ENCODE data around the gene TOMM40L.
"Not testable (repeated sequence)": the region's sequence is repeated elsewhere in the genome, so short reads cannot be mapped to it uniquely, and the experiment has no call there.

The TOMM40L gene

GRCh38 chr1:161251579-161251978 is 25.7 kb downstream of the TOMM40L start:
- H3K27me3 ChIP-seq (ENCODE audit: control insufficient read depth in 2 of 2, insufficient read depth in 2 of 2, low read length in 2 of 2), result no peaks in the 10 kb centered on the region
- H3K36me3 ChIP-seq (ENCODE audit: control insufficient read depth in 2 of 2, insufficient read depth in 2 of 2, low read length in 2 of 2), result no peaks in the 10 kb centered on the region
- H3K4me1 ChIP-seq (ENCODE audit: control insufficient read depth in 2 of 2, insufficient read depth in 2 of 2, low read length in 2 of 2), result no peaks in the 10 kb centered on the region
- peaks cover 0 to 4% of the 10 kb centered on the region in 2 donors for H3K9me3 ChIP-seq (ENCODE audit: control insufficient read depth in 2 of 2, low read length in 2 of 2)
- no peak overlapping the region for H3K4me3 ChIP-seq (ENCODE audit: low read length in 2 of 2)
- H3K27ac ChIP-seq (ENCODE audit: low read depth in 2 of 2, low read length in 2 of 2), result no peak overlapping the region
- H3K9ac ChIP-seq (ENCODE audit: low read depth in 1 of 2, low read length in 2 of 2), result no peak overlapping the region

DNA sequence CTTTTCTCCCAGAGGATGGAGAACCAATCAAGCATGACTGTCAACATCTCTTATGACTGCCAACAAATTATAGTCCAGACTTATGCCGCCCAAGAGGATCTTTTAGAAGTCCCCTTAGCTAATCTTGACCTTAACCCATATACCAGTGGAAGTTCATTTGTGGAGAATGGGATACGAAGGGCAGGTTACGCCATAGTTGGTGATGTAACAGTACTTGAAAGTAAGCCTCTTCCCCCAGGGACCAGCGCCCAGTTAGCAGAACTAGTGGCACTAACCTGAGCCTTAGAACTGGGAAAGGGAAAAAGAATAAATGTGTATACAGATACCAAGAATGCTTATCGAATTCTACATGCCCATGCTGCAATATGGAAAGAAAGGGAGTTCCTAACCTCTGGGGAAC is 29.4 kb downstream of the TOMM40L start:
- not testable (repeated sequence) for H3K4me3 ChIP-seq (ENCODE audit: low read length in 2 of 2); H3K27ac ChIP-seq (ENCODE audit: low read depth in 2 of 2, low read length in 2 of 2); H3K9me3 ChIP-seq (ENCODE audit: control insufficient read depth in 2 of 2, low read length in 2 of 2); H3K36me3 ChIP-seq (ENCODE audit: control insufficient read depth in 2 of 2, insufficient read depth in 2 of 2, low read length in 2 of 2); H3K9ac ChIP-seq (ENCODE audit: low read depth in 1 of 2, low read length in 2 of 2); H3K4me1 ChIP-seq (ENCODE audit: control insufficient read depth in 2 of 2, insufficient read depth in 2 of 2, low read length in 2 of 2)
- H3K27me3 ChIP-seq (ENCODE audit: control insufficient read depth in 2 of 2, insufficient read depth in 2 of 2, low read length in 2 of 2), result peaks cover 11 to 16% of the 10 kb centered on the region in 2 donors

DNA sequence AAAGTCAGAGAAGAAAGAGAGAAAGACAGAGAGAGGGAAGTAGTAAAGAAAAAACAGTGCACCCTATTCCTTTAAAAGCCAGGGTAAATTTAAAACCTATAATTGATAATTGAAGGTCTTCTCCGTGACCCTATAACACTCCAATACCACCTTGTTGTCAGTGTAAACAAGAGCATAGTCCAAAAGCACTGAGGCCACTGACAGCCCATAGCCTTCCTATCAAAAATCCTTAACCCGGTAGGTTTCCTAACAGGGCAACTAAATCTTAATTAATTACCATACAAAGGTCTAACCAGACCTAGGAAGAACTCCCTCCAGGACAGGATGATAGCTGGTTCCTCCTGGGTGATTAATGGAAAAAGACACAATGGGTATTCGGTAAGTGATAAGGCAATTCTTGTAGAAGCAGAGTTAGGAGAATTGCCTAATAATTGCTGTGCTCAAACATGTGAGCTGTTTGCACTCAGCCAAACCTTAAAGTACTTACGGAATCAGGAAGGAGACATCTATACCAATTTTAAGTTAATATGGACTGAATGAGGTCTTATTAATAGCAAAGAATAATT is 30.2 kb downstream of the TOMM40L start:
- H3K9ac ChIP-seq (ENCODE audit: low read depth in 1 of 2, low read length in 2 of 2); H3K4me3 ChIP-seq (ENCODE audit: low read length in 2 of 2); H3K27ac ChIP-seq (ENCODE audit: low read depth in 2 of 2, low read length in 2 of 2); H3K36me3 ChIP-seq (ENCODE audit: control insufficient read depth in 2 of 2, insufficient read depth in 2 of 2, low read length in 2 of 2); H3K4me1 ChIP-seq (ENCODE audit: control insufficient read depth in 2 of 2, insufficient read depth in 2 of 2, low read length in 2 of 2); H3K9me3 ChIP-seq (ENCODE audit: control insufficient read depth in 2 of 2, low read length in 2 of 2): not testable (repeated sequence)
- H3K27me3 ChIP-seq (ENCODE audit: control insufficient read depth in 2 of 2, insufficient read depth in 2 of 2, low read length in 2 of 2), result peaks cover 16 to 17% of the 10 kb centered on the region in 2 donors

GRCh38 chr1:161257109-161257508 is 31.2 kb downstream of the TOMM40L start:
- not testable (repeated sequence) for H3K4me3 ChIP-seq (ENCODE audit: low read length in 2 of 2); H3K27ac ChIP-seq (ENCODE audit: low read depth in 2 of 2, low read length in 2 of 2); H3K36me3 ChIP-seq (ENCODE audit: control insufficient read depth in 2 of 2, insufficient read depth in 2 of 2, low read length in 2 of 2); H3K4me1 ChIP-seq (ENCODE audit: control insufficient read depth in 2 of 2, insufficient read depth in 2 of 2, low read length in 2 of 2); H3K9ac ChIP-seq (ENCODE audit: low read depth in 1 of 2, low read length in 2 of 2); H3K9me3 ChIP-seq (ENCODE audit: control insufficient read depth in 2 of 2, low read length in 2 of 2)
- H3K27me3 ChIP-seq (ENCODE audit: control insufficient read depth in 2 of 2, insufficient read depth in 2 of 2, low read length in 2 of 2), result peaks cover 21 to 24% of the 10 kb centered on the region in 2 donors

- peak within 1 kb of the TSS in 1 of 2 donors; percentile 16 for H3K27ac ChIP-seq (ENCODE audit: low read depth in 2 of 2, low read length in 2 of 2)
- H3K27me3 ChIP-seq (ENCODE audit: control insufficient read depth in 2 of 2, insufficient read depth in 2 of 2, low read length in 2 of 2), result peaks cover 21 to 24% of the 10 kb centered on the region in 2 donors
- H3K4me1 ChIP-seq (ENCODE audit: control insufficient read depth in 2 of 2, insufficient read depth in 2 of 2, low read length in 2 of 2), result peaks cover 2 to 4% of the 10 kb centered on the region in 2 donors
- no peaks in the 10 kb centered on the region for H3K36me3 ChIP-seq (ENCODE audit: control insufficient read depth in 2 of 2, insufficient read depth in 2 of 2, low read length in 2 of 2)
- H3K9ac ChIP-seq (ENCODE audit: low read depth in 1 of 2, low read length in 2 of 2), result no peak within 1 kb of the TSS
- peak within 1 kb of the TSS; percentile 45 to 65 for H3K4me3 ChIP-seq (ENCODE audit: low read length in 2 of 2)
- no peaks in the 10 kb centered on the region for H3K9me3 ChIP-seq (ENCODE audit: control insufficient read depth in 2 of 2, low read length in 2 of 2)
Observed at GRCh38 chr1:161258439-161259344, 32.8 kb downstream of the TOMM40L start, which contains the start of gene PCP4L1. Gene PCP4L1 (plus strand): TSS chr1:161258745. CDS start chr1:161258975, 230 bp downstream.

- H3K27ac ChIP-seq (ENCODE audit: low read depth in 2 of 2, low read length in 2 of 2), result no peak overlapping the region
- H3K27me3 ChIP-seq (ENCODE audit: control insufficient read depth in 2 of 2, insufficient read depth in 2 of 2, low read length in 2 of 2), result peaks cover 21 to 24% of the 10 kb centered on the region in 2 donors
- peaks cover 2 to 4% of the 10 kb centered on the region in 2 donors for H3K4me1 ChIP-seq (ENCODE audit: control insufficient read depth in 2 of 2, insufficient read depth in 2 of 2, low read length in 2 of 2)
- H3K9me3 ChIP-seq (ENCODE audit: control insufficient read depth in 2 of 2, low read length in 2 of 2), result no peaks in the 10 kb centered on the region
- H3K4me3 ChIP-seq (ENCODE audit: low read length in 2 of 2), result peak overlapping the region in 1 of 2 donors; percentile 45
- H3K36me3 ChIP-seq (ENCODE audit: control insufficient read depth in 2 of 2, insufficient read depth in 2 of 2, low read length in 2 of 2), result no peaks in the 10 kb centered on the region
- no peak overlapping the region for H3K9ac ChIP-seq (ENCODE audit: low read depth in 1 of 2, low read length in 2 of 2)
Observed at GRCh38 chr1:161259345-161259702, 33.5 kb downstream of the TOMM40L start.

DNA sequence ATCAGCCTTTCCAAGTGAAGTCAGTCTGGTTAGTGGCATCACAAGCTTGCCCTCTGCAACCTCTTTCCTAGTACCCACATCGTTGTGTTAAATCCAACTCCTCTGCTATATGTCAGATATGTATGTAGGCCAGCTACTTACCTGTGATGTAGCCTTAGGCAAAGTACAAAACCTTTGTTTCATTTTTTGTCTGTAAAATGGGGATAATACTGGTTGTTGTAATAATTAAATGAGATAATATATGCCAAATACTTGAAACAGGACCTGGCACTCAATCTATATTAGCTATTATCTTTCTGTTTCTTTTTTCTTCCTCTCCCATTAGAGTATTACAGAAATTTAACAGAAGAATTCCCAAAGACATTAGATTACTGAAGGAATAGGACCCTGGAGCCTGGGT is 33.9 kb downstream of the TOMM40L start:
- H3K9ac ChIP-seq (ENCODE audit: low read depth in 1 of 2, low read length in 2 of 2), result no peak overlapping the region
- H3K36me3 ChIP-seq (ENCODE audit: control insufficient read depth in 2 of 2, insufficient read depth in 2 of 2, low read length in 2 of 2), result no peaks in the 10 kb centered on the region
- H3K27ac ChIP-seq (ENCODE audit: low read depth in 2 of 2, low read length in 2 of 2), result no peak overlapping the region
- H3K27me3 ChIP-seq (ENCODE audit: control insufficient read depth in 2 of 2, insufficient read depth in 2 of 2, low read length in 2 of 2), result peaks cover 21 to 24% of the 10 kb centered on the region in 2 donors
- H3K4me1 ChIP-seq (ENCODE audit: control insufficient read depth in 2 of 2, insufficient read depth in 2 of 2, low read length in 2 of 2), result peaks cover 2 to 4% of the 10 kb centered on the region in 2 donors
- H3K4me3 ChIP-seq (ENCODE audit: low read length in 2 of 2), result no peak overlapping the region
- H3K9me3 ChIP-seq (ENCODE audit: control insufficient read depth in 2 of 2, low read length in 2 of 2), result no peaks in the 10 kb centered on the region

DNA sequence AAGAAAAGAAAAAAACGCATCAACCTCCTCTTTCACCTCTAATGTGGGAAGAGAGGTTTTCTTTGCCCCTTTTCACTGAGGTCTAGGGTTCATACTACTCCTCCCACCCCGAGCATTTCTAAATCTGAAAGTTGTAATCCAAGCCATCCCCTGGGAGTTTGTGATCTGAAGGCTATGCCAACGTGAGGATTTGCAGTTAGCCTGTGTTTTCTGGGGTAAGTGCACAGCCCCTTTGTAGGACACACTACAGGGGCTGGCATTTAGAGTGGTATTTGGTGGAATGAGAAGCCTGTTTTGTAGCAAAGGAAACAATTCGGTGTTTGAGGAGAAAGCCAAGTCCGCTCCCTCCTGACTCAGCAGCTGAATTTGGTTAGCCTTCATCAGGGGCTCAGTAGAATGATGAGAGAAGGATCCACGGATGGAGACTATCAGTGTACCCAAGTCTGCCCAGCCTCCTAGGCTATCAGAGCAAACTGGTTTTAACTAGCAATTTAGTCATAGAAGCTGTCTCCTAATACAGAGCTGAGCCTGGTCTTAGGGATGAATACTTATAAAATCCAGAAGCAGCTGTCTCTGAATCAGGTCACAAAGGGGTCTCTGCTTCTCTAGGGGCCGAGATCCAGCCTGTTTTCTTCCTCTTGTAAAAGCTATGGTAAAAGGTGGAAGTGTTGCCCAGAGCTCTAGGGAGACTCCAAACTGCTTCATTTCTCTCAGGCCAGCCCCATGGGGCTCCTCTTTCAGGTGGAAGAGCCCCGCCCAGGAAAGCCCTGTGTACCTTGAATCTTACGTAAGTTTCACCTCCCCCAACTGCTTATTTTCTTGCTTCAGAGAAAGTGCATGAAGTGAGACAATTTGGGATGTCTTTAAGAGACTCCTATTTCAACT is 34.8 kb downstream of the TOMM40L start:
- Histone ChIP-seq H3K27me3 (ENCODE audit: control insufficient read depth in 2 of 2, insufficient read depth in 2 of 2, low read length in 2 of 2) (peaks cover 21 to 24% of the 10 kb centered on the region in 2 donors), H3K4me1 (ENCODE audit: control insufficient read depth in 2 of 2, insufficient read depth in 2 of 2, low read length in 2 of 2) (peaks cover 2 to 4% of the 10 kb centered on the region in 2 donors)

DNA sequence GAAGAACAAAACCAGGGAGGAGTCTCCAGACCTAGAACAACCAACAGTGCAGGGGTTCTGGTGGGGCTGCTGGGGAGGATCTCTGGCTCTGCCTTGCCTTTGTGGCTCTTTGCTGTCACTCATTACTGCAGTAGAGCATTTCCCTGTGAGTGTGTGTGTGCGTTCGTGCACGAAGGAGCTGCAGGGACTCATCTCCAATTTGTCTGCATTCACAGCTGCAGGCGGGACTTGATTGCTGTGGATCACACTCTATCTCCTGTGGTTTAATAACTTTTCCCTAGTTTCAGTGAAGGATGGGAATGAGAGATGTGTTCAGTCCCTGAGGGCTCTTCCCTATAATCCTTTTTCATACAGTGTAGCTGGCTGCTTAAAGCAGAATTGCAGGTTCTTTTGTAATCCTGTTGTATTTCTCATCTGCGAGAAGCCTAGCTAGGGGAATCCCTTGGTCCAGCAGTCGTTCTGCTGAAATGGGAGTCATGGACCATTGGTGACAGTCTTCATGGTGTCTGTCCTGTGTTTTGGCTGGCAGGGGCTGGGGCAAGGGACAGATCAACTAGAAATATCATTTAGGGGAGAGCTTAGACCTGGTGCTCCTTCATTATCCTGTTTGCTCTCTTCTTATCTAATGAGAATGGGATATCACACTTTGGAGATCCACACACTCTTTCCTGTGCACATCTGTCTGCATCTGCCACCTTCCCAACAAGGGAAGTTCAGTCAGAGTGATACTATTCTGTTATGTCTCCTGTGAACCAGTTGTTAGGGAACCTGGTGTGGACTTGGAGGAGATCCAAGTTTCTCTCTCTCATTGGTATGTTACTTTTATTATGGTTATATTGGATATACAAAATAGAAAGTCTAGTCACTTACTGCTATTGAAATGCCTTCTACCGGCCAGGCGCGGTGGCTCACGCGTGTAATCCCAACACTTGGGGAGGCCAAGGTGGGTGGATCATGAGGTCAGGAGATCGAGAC is 35.7 kb downstream of the TOMM40L start:
- Histone ChIP-seq H3K9ac (ENCODE audit: low read depth in 1 of 2, low read length in 2 of 2) (no peak overlapping the region), H3K27me3 (ENCODE audit: control insufficient read depth in 2 of 2, insufficient read depth in 2 of 2, low read length in 2 of 2) (peaks cover 21 to 24% of the 10 kb centered on the region in 2 donors), H3K4me1 (ENCODE audit: control insufficient read depth in 2 of 2, insufficient read depth in 2 of 2, low read length in 2 of 2) (peaks cover 2 to 4% of the 10 kb centered on the region in 2 donors), H3K36me3 (ENCODE audit: control insufficient read depth in 2 of 2, insufficient read depth in 2 of 2, low read length in 2 of 2) (no peaks in the 10 kb centered on the region), H3K4me3 (ENCODE audit: low read length in 2 of 2) (no peak overlapping the region), H3K9me3 (ENCODE audit: control insufficient read depth in 2 of 2, low read length in 2 of 2) (no peaks in the 10 kb centered on the region), H3K27ac (ENCODE audit: low read depth in 2 of 2, low read length in 2 of 2) (no peak overlapping the region)

More for the DNA sequence above, 34.8 kb downstream of the TOMM40L start:
- H3K9ac ChIP-seq (ENCODE audit: low read depth in 1 of 2, low read length in 2 of 2), result no peak overlapping the region
- H3K36me3 ChIP-seq (ENCODE audit: control insufficient read depth in 2 of 2, insufficient read depth in 2 of 2, low read length in 2 of 2), result no peaks in the 10 kb centered on the region
- no peak overlapping the region for H3K27ac ChIP-seq (ENCODE audit: low read depth in 2 of 2, low read length in 2 of 2)
- H3K9me3 ChIP-seq (ENCODE audit: control insufficient read depth in 2 of 2, low read length in 2 of 2), result no peaks in the 10 kb centered on the region
- no peak overlapping the region for H3K4me3 ChIP-seq (ENCODE audit: low read length in 2 of 2)
